ENCODE data around the gene PCDHGA5. TPM values are rescaled to one million over a fixed set of nuclear protein-coding genes. Genes with fewer than 3 reads are reported as not detected.
"Not testable (repeated sequence)": the region's sequence is repeated elsewhere in the genome, so short reads cannot be mapped to it uniquely, and the experiment has no call there.

PCDHGA5 gene
- total RNA-seq, 1 experiment from 2014 or later: 0.42 TPM

DNA sequence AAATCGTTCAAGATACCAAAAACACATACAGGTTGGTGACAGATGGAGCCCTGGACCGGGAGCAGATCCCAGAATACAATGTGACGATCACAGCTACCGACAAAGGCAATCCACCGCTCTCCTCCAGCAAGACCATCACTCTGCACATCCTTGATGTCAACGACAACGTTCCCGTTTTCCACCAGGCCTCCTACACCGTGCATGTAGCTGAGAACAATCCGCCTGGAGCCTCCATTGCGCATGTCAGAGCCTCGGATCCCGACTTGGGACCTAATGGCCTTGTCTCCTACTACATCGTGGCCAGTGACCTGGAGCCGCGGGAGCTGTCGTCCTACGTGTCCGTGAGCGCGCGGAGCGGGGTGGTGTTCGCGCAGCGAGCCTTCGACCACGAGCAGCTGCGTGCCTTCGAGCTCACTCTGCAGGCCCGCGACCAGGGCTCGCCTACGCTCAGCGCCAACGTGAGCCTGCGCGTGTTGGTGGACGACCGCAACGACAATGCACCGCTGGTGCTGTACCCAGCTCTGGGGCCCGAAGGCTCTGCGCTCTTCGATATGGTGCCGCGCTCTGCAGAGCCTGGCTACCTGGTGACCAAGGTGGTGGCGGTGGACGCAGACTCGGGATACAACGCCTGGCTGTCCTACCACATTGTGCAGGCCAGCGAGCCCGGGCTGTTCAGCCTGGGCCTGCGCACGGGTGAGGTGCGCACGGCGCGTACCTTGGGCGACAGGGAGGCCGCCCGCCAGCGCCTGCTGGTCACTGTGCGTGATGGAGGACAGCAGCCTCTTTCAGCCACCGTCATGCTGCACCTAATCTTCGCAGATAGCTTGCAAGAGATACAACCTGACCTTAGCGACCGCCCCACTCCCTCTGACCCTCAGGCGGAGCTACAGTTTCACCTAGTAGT lies 7.9 kb downstream of the PCDHGA5 start:
- POLR2A ChIA-PET: no interaction called here
- H3K4me3 Mint-ChIP-seq (ENCODE audit: unreplicated experiment): no peak overlapping the region
- peaks cover 21% of the 10 kb centered on the region for H3K9me3 Mint-ChIP-seq (ENCODE audit: unreplicated experiment)
- no peak overlapping the region for H3K27ac Mint-ChIP-seq (ENCODE audit: low read depth, unreplicated experiment)
- intact Hi-C loops (cut with micrococcal nuclease): loop anchor here (2.0 kb wide), 1 partner anchor 189 kb away; no protein-coding TSS in a partner anchor
- no peak for DNase-seq (ENCODE audit: unreplicated experiment)
- CTCF ChIA-PET: interaction anchor here (0.6 to 2.7 kb wide), 6 partner anchors 8 to 192 kb away, joined by 3 to 13 read pairs (median 4); no protein-coding TSS in a partner anchor
- no peaks in the 10 kb centered on the region for H3K4me1 Mint-ChIP-seq (ENCODE audit: insufficient read depth, unreplicated experiment)
- H3K36me3 Mint-ChIP-seq (ENCODE audit: insufficient read depth, unreplicated experiment): no peaks in the 10 kb centered on the region
- TF ChIP-seq, protein P1, sequence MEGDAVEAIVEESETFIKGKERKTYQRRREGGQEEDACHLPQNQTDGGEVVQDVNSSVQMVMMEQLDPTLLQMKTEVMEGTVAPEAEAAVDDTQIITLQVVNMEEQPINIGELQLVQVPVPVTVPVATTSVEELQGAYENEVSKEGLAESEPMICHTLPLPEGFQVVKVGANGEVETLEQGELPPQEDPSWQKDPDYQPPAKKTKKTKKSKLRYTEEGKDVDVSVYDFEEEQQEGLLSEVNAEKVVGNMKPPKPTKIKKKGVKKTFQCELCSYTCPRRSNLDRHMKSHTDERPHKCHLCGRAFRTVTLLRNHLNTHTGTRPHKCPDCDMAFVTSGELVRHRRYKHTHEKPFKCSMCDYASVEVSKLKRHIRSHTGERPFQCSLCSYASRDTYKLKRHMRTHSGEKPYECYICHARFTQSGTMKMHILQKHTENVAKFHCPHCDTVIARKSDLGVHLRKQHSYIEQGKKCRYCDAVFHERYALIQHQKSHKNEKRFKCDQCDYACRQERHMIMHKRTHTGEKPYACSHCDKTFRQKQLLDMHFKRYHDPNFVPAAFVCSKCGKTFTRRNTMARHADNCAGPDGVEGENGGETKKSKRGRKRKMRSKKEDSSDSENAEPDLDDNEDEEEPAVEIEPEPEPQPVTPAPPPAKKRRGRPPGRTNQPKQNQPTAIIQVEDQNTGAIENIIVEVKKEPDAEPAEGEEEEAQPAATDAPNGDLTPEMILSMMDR (IDR thresholded peaks at IDR 0.05; ENCODE audit: unreplicated experiment): no peak
- BruUV-seq (replicated peaks): no TSS peak
- H3K27me3 Mint-ChIP-seq (ENCODE audit: insufficient read depth, unreplicated experiment): no peaks in the 10 kb centered on the region

DNA sequence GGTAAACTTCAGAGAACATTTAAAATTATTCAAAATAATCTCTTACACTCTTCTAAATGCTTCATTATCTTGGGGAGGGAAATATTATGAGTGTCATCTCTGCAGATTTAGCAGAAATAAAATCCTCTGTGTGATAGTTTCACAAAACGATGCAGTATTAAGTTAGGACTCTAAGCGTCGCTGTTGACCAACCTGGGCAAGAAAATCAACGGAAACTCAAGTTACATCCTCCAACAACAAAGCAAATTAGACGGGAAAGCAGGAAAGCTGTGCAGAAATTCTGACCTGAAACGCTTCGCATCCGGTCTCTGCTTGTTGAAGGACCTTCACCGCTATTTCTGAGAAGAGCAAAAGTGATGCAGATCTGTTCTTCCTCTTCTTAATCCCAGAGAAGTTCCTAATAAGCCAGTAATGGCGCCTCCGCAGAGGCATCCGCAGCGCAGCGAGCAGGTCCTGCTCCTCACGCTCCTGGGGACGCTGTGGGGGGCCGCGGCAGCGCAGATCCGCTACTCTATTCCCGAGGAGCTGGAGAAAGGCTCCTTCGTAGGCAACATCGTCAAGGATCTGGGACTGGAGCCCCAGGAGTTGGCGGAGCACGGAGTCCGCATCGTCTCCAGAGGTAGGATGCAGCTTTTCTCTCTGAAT lies 9.8 kb downstream of the PCDHGA5 start, which contains the start of gene PCDHGA6:
PCDHGA6 (plus strand) TSS at position 219 of the 645 bp plus-strand sequence; CDS start at position 412, 193 bp downstream.
- CTCF ChIA-PET: interaction anchor here (0.7 to 2.0 kb wide), 5 partner anchors 151 to 199 kb away, joined by 3 to 6 read pairs (median 4); no protein-coding TSS in a partner anchor
- H3K4me1 Mint-ChIP-seq (ENCODE audit: insufficient read depth, unreplicated experiment): no peaks in the 10 kb centered on the region
- H3K9me3 Mint-ChIP-seq (ENCODE audit: unreplicated experiment): peaks cover 21% of the 10 kb centered on the region
- peak; percentile 17 for DNase-seq (ENCODE audit: unreplicated experiment)
- intact Hi-C loops (cut with micrococcal nuclease): no loop called here
- BruUV-seq (replicated peaks): no TSS peak
- H3K27ac Mint-ChIP-seq (ENCODE audit: low read depth, unreplicated experiment): no peak within 1 kb of the TSS
- TF ChIP-seq, protein P1 (IDR thresholded peaks at IDR 0.05; ENCODE audit: unreplicated experiment): peak; percentile 27
- H3K36me3 Mint-ChIP-seq (ENCODE audit: insufficient read depth, unreplicated experiment): no peaks in the 10 kb centered on the region
- no peaks in the 10 kb centered on the region for H3K27me3 Mint-ChIP-seq (ENCODE audit: insufficient read depth, unreplicated experiment)
- POLR2A ChIA-PET: no interaction called here
- no peak within 1 kb of the TSS for H3K4me3 Mint-ChIP-seq (ENCODE audit: unreplicated experiment)

DNA sequence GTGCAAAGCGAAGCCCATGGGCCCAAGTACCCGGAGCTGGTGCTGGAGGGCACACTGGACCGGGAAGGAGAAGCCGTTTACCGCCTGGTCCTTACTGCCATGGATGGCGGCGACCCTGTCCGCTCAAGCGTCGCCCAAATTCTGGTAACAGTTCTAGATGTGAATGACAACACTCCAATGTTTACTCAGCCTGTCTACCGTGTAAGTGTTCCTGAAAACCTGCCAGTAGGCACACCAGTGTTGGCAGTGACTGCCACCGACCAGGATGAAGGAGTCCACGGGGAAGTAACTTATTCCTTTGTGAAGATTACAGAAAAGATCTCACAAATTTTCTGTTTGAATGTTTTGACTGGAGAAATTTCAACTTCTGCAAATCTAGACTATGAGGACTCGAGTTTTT lies 10.7 kb downstream of the PCDHGA5 start:
- DNase-seq (ENCODE audit: unreplicated experiment): no peak
- CTCF ChIA-PET: interaction anchor here (0.8 to 2.0 kb wide), 5 partner anchors 135 to 198 kb away, joined by 3 to 6 read pairs (median 3); no protein-coding TSS in a partner anchor
- H3K4me1 Mint-ChIP-seq (ENCODE audit: insufficient read depth, unreplicated experiment): no peaks in the 10 kb centered on the region
- intact Hi-C loops (cut with micrococcal nuclease): no loop called here
- POLR2A ChIA-PET: no interaction called here
- H3K9me3 Mint-ChIP-seq (ENCODE audit: unreplicated experiment): peaks cover 21% of the 10 kb centered on the region
- H3K4me3 Mint-ChIP-seq (ENCODE audit: unreplicated experiment): no peak overlapping the region
- H3K36me3 Mint-ChIP-seq (ENCODE audit: insufficient read depth, unreplicated experiment): no peaks in the 10 kb centered on the region
- TF ChIP-seq, protein P1 (IDR thresholded peaks at IDR 0.05; ENCODE audit: unreplicated experiment): no peak
- H3K27ac Mint-ChIP-seq (ENCODE audit: low read depth, unreplicated experiment): no peak overlapping the region
- no TSS peak for BruUV-seq (replicated peaks)
- H3K27me3 Mint-ChIP-seq (ENCODE audit: insufficient read depth, unreplicated experiment): no peaks in the 10 kb centered on the region

DNA sequence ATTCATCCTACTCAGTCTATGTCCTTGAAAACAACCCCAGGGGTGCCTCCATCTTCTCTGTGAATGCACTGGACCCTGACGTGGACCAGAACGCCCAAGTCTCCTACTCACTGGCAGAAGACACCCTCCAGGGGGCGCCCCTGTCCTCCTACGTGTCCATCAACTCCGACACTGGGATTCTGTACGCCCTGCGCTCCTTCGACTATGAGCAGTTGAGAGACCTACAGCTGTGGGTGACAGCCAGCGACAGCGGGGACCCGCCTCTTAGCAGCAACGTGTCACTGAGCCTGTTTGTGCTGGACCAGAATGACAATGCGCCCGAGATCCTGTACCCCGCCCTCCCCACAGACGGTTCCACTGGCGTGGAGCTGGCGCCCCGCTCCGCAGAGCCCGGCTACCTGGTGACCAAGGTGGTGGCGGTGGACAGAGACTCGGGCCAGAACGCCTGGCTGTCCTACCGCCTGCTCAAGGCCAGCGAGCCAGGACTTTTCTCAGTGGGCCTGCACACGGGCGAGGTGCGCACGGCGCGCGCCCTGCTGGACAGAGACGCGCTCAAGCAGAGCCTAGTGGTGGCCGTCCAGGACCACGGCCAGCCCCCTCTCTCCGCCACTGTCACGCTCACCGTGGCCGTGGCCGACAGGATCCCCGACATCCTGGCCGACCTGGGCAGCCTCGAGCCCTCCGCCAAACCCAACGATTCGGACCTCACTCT lies 11.6 kb downstream of the PCDHGA5 start:
- H3K36me3 Mint-ChIP-seq (ENCODE audit: insufficient read depth, unreplicated experiment); intact Hi-C loops (cut with micrococcal nuclease); H3K4me3 Mint-ChIP-seq (ENCODE audit: unreplicated experiment); POLR2A ChIA-PET; H3K4me1 Mint-ChIP-seq (ENCODE audit: insufficient read depth, unreplicated experiment); DNase-seq (ENCODE audit: unreplicated experiment); BruUV-seq (replicated peaks); H3K27me3 Mint-ChIP-seq (ENCODE audit: insufficient read depth, unreplicated experiment); H3K27ac Mint-ChIP-seq (ENCODE audit: low read depth, unreplicated experiment): not testable (repeated sequence)
- H3K9me3 Mint-ChIP-seq (ENCODE audit: unreplicated experiment): peaks cover 18% of the 10 kb centered on the region
- CTCF ChIA-PET: interaction anchor here (0.6 to 2.0 kb wide), 4 partner anchors 134 to 192 kb away, joined by 3 to 6 read pairs (median 4); no protein-coding TSS in a partner anchor
